Breast epithelium (tissue), 3 donors: Measurements from ENCODE around the gene TEX28.

Source experiments
- CTCF ChIP-seq, 3 donors: fragments of 450-650 bp; IDR thresholded peaks; one replicate each; pipeline ENCODE4 v1.5.1; 2016 to 2017; ENCODE audit warnings: antibody characterized with exemption in 3 of 3, mild to moderate bottlenecking in 3 of 3, moderate library complexity in 3 of 3
- POLR2A ChIP-seq: fragments of 450-650 bp; IDR thresholded peaks from one replicate; pipeline ENCODE4 v1.6.1; 2016; ENCODE audit warnings: antibody characterized with exemption, mild to moderate bottlenecking, moderate library complexity
- POLR2AphosphoS5 ChIP-seq, 3 donors: sonication (generic); formaldehyde crosslinking; IDR thresholded peaks; one replicate each; pipeline ENCODE4 v1.6.1; 2017; ENCODE audit warnings: antibody characterized with exemption in 3 of 3

- TF ChIP-seq CTCF (IDR thresholded peaks at IDR 0.05) (no peak), POLR2A (no peak), POLR2AphosphoS5 (IDR thresholded peaks at IDR 0.05) (no peak)
Measured at GRCh38 chrX:154322890-154323289, 28.0 kb upstream of the TEX28 start.
